CD4-positive, alpha-beta T cell treated with Interferon alpha-2 for 1 hour (primary cell): ENCODE results near the gene ARID4B.
"Not testable (repeated sequence)": the region's sequence is repeated elsewhere in the genome, so short reads cannot be mapped to it uniquely, and the experiment has no call there.

ENCODE experiments used
- DNase-seq, 2 donors: peaks; one replicate each; pipeline ENCODE4 v3.0.0-alpha.2; 2020 to 2022

ARID4B gene

DNA sequence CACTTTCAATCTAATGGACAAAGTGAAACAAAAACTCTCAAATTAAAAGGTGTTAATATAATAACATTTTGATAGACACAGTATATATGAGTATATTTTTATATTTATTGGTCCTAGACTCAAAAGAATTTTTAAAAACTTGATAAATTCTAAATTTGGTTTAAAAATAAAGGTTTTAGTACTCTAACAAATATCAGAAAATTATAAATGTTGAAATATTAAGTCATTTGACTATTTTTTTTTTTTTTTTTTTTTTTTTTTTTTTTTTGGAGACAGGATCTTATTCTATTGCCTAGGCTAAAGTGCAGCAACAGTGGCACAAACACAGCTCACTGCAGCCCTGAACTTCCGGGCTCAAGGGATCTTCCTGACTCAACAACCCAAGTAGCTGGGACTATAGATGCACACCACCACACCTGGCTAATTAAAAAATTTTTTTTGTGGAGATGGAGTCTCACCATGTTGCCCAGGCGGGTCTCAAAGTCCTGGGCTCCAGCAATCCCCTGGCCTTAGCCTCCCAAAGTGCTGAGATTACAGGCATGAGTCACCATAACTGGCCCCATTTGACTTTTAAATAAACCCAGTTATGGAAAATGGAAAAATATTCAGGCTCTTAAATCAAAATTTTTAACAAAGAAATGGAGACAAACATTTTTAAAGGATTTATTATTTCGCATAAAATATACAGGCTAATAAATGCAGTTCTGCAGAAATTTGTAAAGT, 106.2 kb downstream of the ARID4B start:
- DNase-seq, result no peak

DNA sequence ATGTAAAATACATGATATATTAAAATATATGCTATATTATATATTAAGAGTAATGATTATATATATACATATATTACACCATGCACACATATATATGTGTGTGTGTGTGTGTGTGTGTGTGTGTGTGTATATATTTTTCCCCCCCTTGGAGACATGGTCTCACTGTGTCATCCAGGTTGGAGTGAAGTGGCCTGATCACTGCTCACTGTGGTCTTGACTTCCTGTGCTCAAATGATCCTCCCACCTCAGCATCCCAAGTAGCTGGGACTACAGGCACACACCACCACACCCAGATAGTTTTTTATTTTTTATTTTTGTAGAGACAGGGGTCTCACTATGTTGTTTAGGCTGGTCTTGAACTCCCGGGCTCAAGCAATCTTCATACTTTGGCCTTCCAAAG, 112.5 kb downstream of the ARID4B start:
- no peak for DNase-seq

DNA sequence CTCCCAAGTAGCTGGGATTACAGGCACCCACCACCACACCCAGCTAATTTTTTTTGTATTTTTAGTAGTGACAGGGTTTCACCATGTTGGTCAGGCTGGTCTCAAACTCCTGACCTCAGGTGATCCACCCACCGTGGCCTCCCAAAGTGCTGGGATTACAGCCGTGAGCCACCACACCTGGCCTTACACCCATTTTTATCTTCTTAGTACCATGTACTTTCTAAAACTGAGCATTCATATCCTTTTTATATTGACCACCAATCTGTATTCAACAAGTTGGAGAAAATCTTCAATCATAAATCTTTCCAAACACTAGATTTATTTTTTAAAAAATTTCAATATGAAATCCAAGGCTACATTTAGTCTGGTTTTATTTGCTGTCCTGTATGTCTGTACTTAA, 113.0 kb downstream of the ARID4B start:
- DNase-seq, result not testable (repeated sequence)

DNA sequence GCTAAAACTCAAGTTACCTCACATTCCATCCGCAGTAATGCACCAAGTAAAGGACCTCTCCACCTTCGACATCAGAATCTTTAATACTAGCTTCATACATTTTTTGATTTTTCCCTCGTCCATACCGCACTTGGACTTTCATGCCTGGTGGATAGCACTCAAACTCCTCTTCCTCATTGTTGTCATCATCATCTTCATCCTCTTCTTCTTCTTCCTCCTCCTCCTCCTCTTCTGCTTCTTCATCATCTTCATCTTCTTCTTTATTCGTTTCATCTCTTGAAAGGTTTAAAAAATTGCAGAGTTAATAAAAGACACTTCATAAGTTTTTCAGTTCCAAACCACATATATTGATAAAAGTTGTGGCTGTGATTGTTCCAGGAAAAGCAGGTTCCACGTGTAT, 114.2 kb downstream of the ARID4B start:
- DNase-seq, result peak in 1 of 2 donors; percentile 4

DNA sequence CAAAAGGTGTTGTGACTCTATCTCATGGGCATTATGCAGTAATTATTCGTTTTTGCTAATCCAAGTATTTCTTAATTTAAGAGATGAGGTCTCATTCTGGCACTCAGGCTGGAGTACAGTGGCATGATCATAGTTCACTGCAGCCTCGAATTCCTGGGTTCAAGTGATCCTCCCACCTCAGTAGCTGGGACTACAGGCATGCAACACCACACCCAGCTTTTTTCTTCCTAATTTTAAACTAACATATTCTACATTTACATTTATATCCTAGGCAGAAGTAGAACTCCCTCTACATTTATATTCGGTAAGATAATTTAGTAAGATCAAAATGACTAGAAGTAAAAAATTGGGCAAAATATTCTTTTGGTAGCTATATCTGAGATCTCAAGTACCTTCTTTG, 116.5 kb downstream of the ARID4B start:
- DNase-seq, result no peak

DNA sequence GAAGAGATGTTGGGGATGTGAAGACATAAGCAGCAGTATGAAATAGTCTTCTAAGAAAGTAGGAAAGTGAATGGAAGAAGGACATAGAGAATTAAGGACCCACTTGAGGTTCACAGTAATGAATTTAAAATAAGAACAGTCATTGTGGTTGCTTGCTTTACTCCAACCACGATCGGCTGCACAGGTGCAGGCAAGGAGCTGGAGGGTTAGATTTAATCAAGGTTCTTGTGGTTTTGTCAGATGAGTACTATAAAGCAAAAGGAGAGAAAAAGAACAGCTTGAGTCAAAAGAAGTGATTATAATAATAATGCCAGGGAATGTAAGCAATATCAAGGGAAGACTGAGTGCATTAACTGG, 120.8 kb downstream of the ARID4B start:
- peak in 1 of 2 donors; percentile 53 for DNase-seq

DNA sequence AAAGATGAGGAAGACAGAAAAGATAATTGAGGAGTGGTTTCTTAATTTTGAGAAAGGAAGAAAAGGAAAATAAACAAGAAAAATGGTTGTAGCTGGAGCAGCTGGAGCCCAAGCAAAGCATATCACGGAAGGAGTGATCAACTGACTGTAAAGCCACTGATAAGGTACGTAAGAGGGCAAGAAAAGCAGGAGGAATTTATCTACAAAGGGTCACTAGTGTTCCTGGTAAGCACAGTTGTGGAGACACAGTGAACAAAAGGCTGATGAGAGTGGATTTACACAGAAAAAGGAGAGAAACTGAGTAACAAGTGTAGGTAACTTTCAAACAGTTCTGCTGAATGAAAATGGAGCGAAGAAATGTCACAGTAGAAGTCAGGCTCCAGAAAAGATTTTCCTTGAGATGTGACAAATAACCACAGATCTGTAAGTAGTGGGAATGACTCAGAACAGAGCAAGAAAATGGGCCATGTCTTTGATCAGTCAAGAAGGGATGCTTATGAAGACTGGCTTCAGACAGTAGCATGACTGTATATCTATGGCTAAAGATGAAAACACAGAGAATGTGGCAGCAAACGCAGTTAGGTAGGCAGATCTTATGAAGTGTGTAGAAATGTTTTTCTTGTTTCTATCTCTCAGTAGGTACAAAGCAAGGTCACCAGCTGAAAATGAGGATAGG, 121.3 kb downstream of the ARID4B start:
- peak in 1 of 2 donors; percentile 7 for DNase-seq

DNA sequence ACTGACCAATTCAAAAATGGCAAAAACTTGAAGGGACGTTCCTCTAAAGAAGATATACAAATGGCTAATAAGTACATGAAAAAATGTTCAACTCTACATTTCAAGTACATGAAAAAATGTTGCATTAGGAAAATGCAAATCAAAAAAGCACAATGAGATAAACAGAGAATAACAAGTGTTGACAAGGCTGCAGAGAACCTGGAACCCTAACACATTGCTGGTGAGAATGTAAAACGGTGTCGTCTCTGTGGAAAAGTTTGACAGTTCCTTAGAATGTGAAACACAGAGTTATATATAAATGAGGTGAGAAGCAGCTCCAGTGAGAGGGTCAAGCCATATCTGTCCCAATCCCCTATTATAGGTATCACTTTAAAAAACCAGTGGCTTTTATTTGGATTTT, 122.3 kb downstream of the ARID4B start:
- no peak for DNase-seq

DNA sequence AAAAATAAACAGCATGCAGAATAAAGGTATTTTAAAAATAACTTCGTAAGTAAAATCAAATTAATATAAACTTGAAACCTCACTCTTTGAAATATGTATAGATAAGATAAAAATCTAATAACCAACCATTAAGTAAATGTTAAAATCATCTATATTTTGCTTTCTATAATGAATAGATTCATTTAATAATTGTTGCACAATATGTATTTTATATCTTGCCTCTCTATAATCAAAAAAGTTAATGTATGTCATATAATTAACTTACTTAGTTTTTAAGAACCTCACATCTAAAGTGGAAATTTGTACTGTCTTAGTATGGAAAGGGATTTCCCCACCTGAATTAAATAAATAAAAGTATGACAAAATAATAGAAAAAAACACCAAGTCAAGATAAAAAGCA, 124.6 kb downstream of the ARID4B start:
- no peak for DNase-seq

DNA sequence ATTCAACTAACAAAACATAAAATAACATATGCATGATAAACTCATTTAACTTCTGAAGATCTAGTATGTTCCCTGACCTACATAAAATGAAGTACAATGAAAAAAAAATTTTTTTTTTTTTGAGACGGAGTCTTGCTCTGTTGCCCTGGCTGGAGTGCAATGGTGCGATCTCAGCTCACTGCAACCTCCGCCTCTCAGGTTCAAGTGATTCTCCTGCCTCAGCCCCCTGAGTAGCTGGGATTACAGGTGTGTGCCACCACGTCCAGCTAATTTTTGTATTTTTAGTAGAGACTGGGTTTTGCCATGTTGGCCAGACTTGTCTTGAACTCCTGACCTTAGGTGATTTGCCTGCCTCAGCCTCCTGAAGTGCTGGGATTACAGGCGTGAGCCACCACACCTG, 125.5 kb downstream of the ARID4B start:
- not testable (repeated sequence) for DNase-seq

DNA sequence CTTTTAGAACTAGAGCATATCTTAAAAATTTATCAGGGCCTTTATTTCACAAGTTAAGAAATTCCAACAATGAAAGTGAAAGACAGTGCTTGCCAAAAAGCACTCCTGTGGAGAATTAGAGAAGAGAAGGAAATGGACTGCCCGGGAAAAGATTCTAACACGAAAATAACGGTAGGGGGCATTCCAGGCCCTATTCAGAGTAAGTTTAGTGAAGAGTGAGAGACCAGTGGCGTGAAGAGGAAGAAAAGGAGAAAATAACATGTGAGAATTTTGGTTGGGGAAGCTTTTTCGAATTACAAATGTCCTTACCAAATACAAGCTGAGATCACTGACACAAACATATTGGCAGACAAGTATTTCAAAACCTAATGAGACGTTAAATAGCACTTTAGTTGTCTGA, 128.5 kb downstream of the ARID4B start:
- DNase-seq, result no peak

DNA sequence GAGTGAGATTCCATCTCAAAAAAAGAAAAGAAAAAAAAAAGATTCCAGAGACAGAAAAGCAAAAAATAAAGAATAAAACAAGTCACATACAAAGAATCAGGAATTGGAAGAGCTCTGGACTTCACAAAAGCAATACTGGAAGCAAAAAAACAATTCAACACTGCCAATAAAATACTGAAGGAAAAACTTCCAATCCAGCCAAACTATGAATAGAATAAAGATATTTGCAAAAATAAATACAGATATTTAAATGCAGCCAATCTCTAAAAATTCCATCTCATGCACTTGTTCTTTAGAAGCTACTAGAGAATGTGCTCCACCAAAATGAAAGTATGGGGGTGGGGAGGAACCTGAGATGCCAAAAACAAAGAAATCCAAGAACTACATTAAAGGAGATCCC, 137.5 kb downstream of the ARID4B start:
- DNase-seq, result no peak

DNA sequence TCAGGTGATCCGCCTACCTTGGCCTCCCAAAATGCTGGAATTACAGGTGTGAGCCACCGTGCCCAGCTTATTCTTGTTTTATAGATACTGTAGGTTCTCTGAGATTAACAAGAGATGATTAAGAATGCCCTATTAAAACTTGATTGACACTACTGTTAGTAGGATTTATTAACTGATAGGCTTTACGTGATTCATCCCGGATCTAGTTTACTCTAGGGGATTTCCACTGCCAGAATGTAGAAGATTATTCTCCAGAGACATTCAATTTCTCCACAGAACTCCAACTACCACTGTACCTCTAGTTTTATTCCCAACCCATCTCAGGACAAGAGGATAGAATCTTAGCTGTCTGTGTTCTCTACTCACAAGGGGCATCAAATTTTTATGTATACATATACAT, 140.7 kb downstream of the ARID4B start:
- no peak for DNase-seq

DNA sequence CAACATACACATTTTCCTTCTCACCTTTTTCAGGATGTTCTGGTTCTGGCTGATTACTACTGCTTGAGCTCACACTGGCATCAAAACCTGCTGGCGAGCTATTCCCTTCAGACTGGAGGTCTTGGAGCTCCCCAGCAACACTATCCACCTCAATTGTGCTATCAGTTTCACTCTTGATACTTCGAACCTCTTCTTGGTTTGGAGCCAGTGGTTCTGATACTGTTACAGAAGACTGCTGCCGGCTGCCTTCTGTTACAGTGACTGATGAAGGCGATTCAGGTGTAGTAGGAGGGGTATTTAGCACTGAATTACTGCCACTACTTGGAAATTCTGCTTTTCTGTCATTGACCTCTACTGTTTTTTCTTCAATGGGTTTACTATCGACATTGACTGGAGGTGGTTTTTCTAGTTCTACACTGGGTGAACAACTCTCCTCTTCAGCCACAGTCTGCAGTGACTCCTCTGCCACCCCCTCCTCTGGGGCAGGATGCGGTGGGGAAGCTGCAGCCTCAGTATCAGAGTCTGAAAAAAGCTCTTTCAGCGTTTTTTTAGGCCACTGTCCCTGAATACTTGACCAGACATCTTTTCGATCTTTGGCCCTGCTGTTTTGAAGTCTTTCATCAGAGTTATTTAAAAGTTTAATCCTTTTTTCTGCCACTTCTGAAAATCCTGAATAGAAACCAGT, 146.3 kb downstream of the ARID4B start:
- DNase-seq, result no peak

DNA sequence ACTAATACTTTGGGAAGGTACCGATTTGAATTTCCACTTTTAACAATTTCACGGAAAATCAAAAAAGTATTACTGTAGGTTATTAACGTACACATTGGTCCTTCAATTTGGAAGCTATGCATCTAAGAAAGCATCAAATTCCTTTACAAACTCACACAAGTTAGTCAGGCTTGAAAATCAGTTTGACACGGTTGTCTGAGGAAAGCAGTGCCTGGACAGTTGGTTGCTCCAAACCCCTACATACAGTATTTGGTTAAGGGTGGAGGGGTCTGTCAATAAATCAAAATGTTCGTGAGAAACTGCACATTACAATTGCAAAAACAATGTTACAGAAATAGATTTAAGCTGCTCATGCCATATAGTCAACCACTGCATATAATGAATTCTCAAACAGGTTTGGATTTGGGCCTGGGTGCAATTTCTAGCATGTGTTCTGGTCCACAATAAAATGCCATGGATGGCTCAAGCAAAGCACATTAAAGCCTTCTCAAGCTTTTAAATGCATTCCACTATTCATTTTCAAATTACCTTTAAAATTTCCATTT, 147.0 kb downstream of the ARID4B start:
- no peak for DNase-seq

DNA sequence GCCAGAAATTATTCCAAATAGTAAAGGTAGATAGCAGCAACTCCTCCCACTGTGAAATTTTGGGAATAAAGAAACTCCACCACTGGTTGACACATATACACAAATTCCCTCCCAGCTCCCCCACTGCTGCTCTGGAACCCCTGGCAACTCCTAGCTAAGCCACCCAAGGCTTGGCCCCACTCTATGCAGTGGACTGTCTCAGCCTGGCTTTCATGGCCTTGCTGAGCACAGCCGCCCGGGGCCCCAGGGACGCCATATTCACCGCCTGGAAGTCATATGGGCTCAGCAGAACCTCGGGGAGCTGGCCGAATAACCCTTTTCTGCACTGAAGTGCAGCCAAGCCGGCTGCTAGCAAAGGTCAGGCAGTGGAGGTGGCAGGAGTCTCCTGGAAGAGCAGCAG, 151.5 kb downstream of the ARID4B start:
- DNase-seq, result no peak

DNA sequence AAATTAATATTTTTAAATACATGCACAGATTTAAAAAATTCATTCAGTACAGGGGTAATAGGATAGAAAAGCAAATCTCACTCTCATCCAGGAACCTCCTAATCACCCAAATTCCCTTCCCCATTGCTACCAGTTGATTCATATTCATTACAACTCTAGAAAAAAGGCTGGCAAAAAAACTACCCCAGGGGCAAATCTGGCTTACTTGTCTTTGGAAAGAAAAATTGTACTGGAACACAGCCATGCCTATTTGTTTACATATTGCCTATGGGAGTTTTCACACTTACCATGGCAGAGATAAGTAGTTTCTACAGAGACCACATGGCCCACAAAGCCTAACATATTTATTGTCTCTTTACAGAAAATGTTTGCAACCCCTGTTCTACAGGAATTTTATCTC, 158.0 kb downstream of the ARID4B start:
- DNase-seq, result no peak

DNA sequence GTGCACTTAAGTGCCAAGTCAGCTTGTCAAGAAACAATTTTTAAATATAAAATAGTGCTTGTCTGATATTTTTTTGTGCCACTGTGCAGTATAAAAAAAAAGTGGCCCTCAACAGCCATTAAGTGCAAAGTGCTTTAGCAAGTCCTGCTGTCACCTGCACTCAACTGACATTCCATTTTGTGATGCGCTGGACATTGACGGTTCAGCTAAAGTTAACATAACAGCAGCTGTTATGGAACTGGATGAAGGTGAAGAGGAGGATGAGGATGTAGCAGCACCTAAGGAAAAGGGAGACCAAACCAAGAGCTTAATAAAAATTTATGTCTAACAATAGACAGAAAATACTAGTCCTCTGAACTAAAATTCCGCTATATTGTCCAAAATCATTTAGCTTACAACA, 159.6 kb downstream of the ARID4B start:
- no peak for DNase-seq

DNA sequence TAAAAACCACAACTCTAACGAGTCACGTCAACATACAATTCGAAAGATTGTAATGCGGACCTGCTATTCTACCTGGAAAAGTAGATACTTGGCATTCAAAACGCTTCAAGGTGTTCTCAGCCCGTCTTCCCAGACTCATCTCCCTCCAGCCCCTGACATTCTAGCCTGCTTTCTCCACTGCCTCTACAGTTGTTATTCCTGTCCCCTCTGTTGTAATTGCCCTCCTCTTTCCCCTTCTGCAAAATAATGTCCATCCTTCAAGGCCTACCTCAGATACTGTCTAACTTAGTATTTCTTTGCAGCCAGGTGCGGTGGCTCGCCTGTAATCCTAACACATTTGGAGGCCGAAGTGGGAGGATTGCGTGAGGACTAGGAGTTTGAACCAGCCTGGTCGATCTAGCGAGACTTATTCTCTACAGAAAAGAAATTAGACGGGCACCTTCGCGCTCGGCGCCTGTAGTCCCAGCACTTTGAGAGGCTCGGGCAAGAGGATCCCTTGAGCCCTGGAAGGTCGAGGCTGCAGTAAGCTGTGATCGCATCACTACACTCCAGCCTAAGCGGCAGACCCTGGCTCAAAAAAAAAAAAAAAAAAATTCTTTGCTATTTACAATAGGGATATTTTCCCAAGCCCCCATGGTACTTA, 166.2 kb downstream of the ARID4B start:
- DNase-seq, result no peak

DNA sequence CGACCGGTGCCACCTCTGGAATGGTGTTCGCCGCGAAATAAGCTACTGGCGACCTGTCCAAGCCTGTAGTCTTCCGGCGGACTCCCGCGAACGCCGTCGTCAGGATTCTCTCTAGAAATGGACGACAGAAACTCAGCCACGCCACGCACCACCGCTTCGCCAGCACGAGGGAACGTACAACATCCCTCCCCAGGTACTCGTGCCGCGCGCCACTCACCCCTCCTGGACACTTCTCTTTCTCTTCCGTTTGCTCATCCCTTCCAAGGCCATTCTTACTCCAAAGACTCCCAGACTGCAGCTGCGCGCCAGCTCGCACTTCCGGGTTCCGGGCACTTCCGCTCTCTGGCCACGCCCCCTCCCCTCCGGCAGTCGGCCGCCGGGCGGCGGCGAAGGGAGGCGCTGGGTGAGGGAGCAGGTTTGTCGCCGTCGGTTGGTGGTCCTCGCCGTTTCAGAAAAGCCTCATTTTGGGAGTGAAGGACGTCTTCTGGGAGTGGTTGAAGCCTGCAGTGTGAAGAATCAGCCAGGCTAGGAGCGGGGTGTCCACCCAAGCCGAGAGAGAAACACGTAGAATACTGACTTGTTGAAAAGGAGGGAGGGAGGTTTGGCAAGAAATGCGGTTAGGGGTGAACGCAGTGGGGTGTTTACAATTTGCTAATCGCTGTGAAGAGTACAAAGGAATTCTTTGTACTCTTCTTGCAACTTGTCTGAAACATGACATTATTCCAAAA, 166.9 kb downstream of the ARID4B start, which contains the start of gene RBM34:
TSS of gene RBM34 (minus strand) at position 294 of the 728 bp plus-strand sequence. CDS start at position 270, 24 bp downstream.
- peak; percentile 87 to 93 for DNase-seq

DNA sequence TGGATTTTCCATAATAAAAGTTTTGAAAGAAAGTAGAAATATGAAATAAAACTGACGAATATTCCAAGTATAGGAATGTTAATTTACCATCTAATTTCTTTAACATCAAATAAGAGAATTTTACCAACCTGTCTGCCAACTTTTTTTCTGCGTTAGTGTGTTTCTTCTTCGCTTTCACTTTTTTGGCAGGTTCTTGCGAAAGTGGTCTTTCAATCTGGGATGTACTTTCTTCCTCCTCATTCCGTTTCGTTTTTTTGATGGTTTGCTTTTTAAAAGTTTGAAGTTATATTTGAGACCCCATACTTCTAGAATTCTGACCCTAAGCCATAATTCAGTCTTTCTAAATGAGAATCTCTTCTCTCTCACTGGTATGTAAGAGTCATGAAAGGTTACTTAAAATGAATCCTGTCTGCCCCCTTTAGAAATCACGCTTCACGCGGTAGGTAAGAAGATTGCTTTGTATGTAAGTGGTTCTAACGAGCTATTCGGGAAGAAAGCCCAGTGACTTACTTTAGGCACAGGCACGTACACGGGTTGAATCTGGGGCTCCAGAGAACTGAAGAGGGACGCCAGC, 167.5 kb downstream of the ARID4B start:
- peak in 1 of 2 donors; percentile 60 for DNase-seq

DNA sequence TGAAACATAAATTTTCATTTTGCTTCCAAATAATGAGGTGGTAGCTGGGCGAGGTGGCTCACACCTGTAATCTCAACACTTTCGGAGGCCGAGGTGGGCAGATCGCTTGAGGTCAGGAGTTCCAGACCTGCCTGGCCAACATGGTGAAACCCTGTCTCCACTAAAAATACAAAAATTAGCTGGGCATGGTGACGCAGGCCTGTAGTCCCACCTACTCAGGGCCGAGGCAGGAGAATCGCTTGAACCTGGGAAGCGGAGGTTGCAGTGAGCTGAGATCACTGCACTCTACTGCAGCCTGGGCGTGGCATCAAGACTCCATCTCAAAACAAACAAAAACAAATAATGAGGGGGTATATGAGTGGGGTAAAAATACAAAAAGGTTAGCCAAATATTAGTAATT, 168.0 kb downstream of the ARID4B start:
- not testable (repeated sequence) for DNase-seq
